Liver (tissue), 9 donors: ENCODE measurements around the gene CELF4. TPM values are rescaled to one million over a fixed set of nuclear protein-coding genes. Genes with fewer than 3 reads are reported as not detected.

Source experiments
- DNase-seq: peaks from one replicate; pipeline ENCODE4 v3.0.0-alpha.2; 2017; ENCODE audit warnings: low spot score
- H3K27ac ChIP-seq, 2 donors: one replicate each; pipeline ENCODE4 v1.7.0; 2013; ENCODE audit warnings: inconsistent platforms in 2 of 2, low read length in 2 of 2, control low read depth in 1 of 2, low read depth in 1 of 2, mild to moderate bottlenecking in 1 of 2
- H3K27me3 ChIP-seq, 4 donors: one replicate each; pipeline versions ENCODE4 v1.6.1 to v1.7.0; 2013; ENCODE audit warnings: low read length in 3 of 4, inconsistent platforms in 1 of 4, mild to moderate bottlenecking in 1 of 4, moderate library complexity in 1 of 4; ENCODE audit not compliant: control insufficient read depth in 4 of 4, insufficient read depth in 4 of 4
- H3K36me3 ChIP-seq, 4 donors: one replicate each; pipeline versions ENCODE4 v1.6.1 to v1.7.0; 2013; ENCODE audit warnings: low read length in 3 of 4, mild to moderate bottlenecking in 3 of 4, low read depth in 1 of 4, moderate library complexity in 1 of 4; ENCODE audit not compliant: control insufficient read depth in 4 of 4, insufficient read depth in 3 of 4
- H3K4me1 ChIP-seq, 4 donors: one replicate each; pipeline versions ENCODE4 v1.6.1 to v1.7.0; 2013; ENCODE audit warnings: low read length in 3 of 4, mild to moderate bottlenecking in 3 of 4, moderate library complexity in 1 of 4; ENCODE audit not compliant: control insufficient read depth in 4 of 4, insufficient read depth in 4 of 4
- H3K4me3 ChIP-seq, 3 donors: one replicate each; pipeline versions ENCODE4 v1.6.1 to v1.7.0; 2013; ENCODE audit warnings: low read length in 3 of 3, control low read depth in 1 of 3, low read depth in 1 of 3, mild to moderate bottlenecking in 1 of 3
- H3K9ac ChIP-seq, 2 donors: one replicate each; pipeline ENCODE4 v1.7.0; 2013; ENCODE audit warnings: low read length in 2 of 2, mild to moderate bottlenecking in 2 of 2, moderate library complexity in 2 of 2, control low read depth in 1 of 2, low read depth in 1 of 2
- H3K9me3 ChIP-seq, 4 donors: one replicate each; pipeline versions ENCODE4 v1.6.1 to v1.7.0; 2013; ENCODE audit warnings: low read length in 3 of 4; ENCODE audit not compliant: control insufficient read depth in 4 of 4
- EGR1 ChIP-seq, 2 donors: IDR thresholded peaks; 2 replicates each; pipeline ENCODE4 v1.6.1; 2016 to 2018; ENCODE audit warnings: antibody characterized with exemption in 2 of 2, low read depth in 2 of 2
- FOXA1 ChIP-seq: IDR thresholded peaks from 2 replicates; pipeline ENCODE4 v1.6.1; 2016; ENCODE audit warnings: antibody characterized with exemption
- HNF4A ChIP-seq, 2 donors: conservative IDR thresholded peaks; 2 replicates each; pipeline ENCODE4 v1.6.1; 2016; ENCODE audit warnings: antibody characterized with exemption in 2 of 2, mild to moderate bottlenecking in 2 of 2
- HNF4G ChIP-seq: IDR thresholded peaks from 2 replicates; pipeline ENCODE4 v1.6.1; 2016; ENCODE audit warnings: antibody characterized with exemption
- JUND ChIP-seq, 2 donors: IDR thresholded peaks; 2 replicates each; pipeline ENCODE4 v1.6.1; 2016; ENCODE audit warnings: antibody characterized with exemption in 2 of 2
- MAX ChIP-seq: IDR thresholded peaks from 2 replicates; pipeline ENCODE4 v1.6.1; 2016; ENCODE audit warnings: antibody characterized with exemption
- NR2F2 ChIP-seq: IDR thresholded peaks from 2 replicates; pipeline ENCODE4 v1.6.1; 2016; ENCODE audit warnings: antibody characterized with exemption
- RAD21 ChIP-seq, 2 donors: IDR thresholded peaks; 2 replicates each; pipeline ENCODE4 v1.6.1; 2016; ENCODE audit warnings: antibody characterized with exemption in 2 of 2, mild to moderate bottlenecking in 2 of 2
- RXRA ChIP-seq, 2 donors: IDR thresholded peaks; 2 replicates each; pipeline ENCODE4 v1.6.1; 2017 to 2018; ENCODE audit warnings: antibody characterized with exemption in 2 of 2, mild to moderate bottlenecking in 1 of 2
- SP1 ChIP-seq: IDR thresholded peaks from 2 replicates; pipeline ENCODE4 v1.6.1; 2018; ENCODE audit warnings: antibody characterized with exemption, mild to moderate bottlenecking
- TAF1 ChIP-seq: conservative IDR thresholded peaks from 2 replicates; pipeline ENCODE4 v1.6.1; 2016; ENCODE audit warnings: antibody characterized with exemption, mild to moderate bottlenecking
- YY1 ChIP-seq: IDR thresholded peaks from 2 replicates; pipeline ENCODE4 v1.6.1; 2016; ENCODE audit warnings: antibody characterized with exemption, mild to moderate bottlenecking
- ZBTB33 ChIP-seq: IDR thresholded peaks from 2 replicates; pipeline ENCODE4 v1.6.1; 2016; ENCODE audit warnings: antibody characterized with exemption
- WGBS: extraction: QIAGEN DNeasy Blood & Tissue Kit; methylation state at CpG from one replicate; pipeline ENCODE4 v1.1.7; 2013; 5-methylcytosine and 5-hydroxymethylcytosine counted together
- polyA plus RNA-seq, 2 donors: library from polyadenylated mRNA; stranded (reverse) in 1 of 2; unstranded in 1 of 2; fragments of 200-250 nt in 1 of 2; fragments of >200 nt in 1 of 2; fragmentation: Nextera tagmentation in 1 of 2; extraction: Ambion mirVana in 1 of 2; gene quantifications; one replicate each; pipeline versions ENCODE4 v1.2.1 to v1.2.3, GENCODE V29; 2013 to 2015
- total RNA-seq, 2 donors: library from RNA; depleted of rRNA; stranded (reverse); fragments of >200 nt; gene quantifications; one replicate each; pipeline ENCODE4 v1.2.3, GENCODE V29; 2014
- TF ChIP-seq, protein P1 (sequence below): IDR thresholded peaks from 2 replicates; pipeline ENCODE4 v1.6.1; 2016; ENCODE audit warnings: antibody characterized with exemption, mild to moderate bottlenecking
- TF ChIP-seq, protein P2 (sequence below): fragments of 150-350 bp; IDR thresholded peaks from 2 replicates; pipeline ENCODE4 v1.5.1; 2017; ENCODE audit warnings: improper control_type of control experiment, low read depth, low read length; ENCODE audit not compliant: missing input control
- donor health status: healthy.
- donor health status: healthy.
- donor health status: healthy.
- donor health status: healthy.
- donor health status: healthy.

Gene CELF4
- total and polyA plus RNA-seq, 4 donors: 0.08 to 0.28 (median 0.21) TPM; not detected in 1

- Histone ChIP-seq H3K27me3 (peaks cover 0 to 9% (median 0%) of the 10 kb centered on the region in 4 donors), H3K4me1 (peaks cover 0 to 3% (median 0%) of the 10 kb centered on the region in 4 donors), H3K36me3 (no peaks in the 10 kb centered on the region), H3K9me3 (no peaks in the 10 kb centered on the region), H3K9ac (no peak overlapping the region), H3K4me3 (no peak overlapping the region), H3K27ac (no peak overlapping the region)
- TF ChIP-seq YY1 (no peak), EGR1 (IDR thresholded peaks at IDR 0.05; ENCODE audit: low read depth in 2 of 2) (no peak), TAF1 (no peak), HNF4A (conservative IDR thresholded peaks at IDR 0.05) (no peak), JUND (IDR thresholded peaks at IDR 0.05) (no peak), ZBTB33 (no peak), SP1 (no peak), RXRA (IDR thresholded peaks at IDR 0.05) (no peak), FOXA1 (no peak), NR2F2 (no peak)
- TF ChIP-seq, protein P1, sequence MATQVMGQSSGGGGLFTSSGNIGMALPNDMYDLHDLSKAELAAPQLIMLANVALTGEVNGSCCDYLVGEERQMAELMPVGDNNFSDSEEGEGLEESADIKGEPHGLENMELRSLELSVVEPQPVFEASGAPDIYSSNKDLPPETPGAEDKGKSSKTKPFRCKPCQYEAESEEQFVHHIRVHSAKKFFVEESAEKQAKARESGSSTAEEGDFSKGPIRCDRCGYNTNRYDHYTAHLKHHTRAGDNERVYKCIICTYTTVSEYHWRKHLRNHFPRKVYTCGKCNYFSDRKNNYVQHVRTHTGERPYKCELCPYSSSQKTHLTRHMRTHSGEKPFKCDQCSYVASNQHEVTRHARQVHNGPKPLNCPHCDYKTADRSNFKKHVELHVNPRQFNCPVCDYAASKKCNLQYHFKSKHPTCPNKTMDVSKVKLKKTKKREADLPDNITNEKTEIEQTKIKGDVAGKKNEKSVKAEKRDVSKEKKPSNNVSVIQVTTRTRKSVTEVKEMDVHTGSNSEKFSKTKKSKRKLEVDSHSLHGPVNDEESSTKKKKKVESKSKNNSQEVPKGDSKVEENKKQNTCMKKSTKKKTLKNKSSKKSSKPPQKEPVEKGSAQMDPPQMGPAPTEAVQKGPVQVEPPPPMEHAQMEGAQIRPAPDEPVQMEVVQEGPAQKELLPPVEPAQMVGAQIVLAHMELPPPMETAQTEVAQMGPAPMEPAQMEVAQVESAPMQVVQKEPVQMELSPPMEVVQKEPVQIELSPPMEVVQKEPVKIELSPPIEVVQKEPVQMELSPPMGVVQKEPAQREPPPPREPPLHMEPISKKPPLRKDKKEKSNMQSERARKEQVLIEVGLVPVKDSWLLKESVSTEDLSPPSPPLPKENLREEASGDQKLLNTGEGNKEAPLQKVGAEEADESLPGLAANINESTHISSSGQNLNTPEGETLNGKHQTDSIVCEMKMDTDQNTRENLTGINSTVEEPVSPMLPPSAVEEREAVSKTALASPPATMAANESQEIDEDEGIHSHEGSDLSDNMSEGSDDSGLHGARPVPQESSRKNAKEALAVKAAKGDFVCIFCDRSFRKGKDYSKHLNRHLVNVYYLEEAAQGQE: no peak
- 19% methylated on average over 32 of the region's 32 CpGs for WGBS
- DNase-seq: no peak
Measured at GRCh38 chr18:37275237-37275741, 290.3 kb downstream of the CELF4 start.

GRCh38 chr18:37274309-37275236 is 291.0 kb downstream of the CELF4 start:
- no peak for DNase-seq
- H3K36me3 ChIP-seq: no peaks in the 10 kb centered on the region
- peaks cover 0 to 3% (median 0%) of the 10 kb centered on the region in 4 donors for H3K4me1 ChIP-seq
- no peaks in the 10 kb centered on the region for H3K9me3 ChIP-seq
- TF ChIP-seq SP1 (no peak), JUND (IDR thresholded peaks at IDR 0.05) (no peak), RAD21 (IDR thresholded peaks at IDR 0.05) (no peak), TAF1 (no peak), ZBTB33 (no peak), EGR1 (IDR thresholded peaks at IDR 0.05; ENCODE audit: low read depth in 2 of 2) (no peak), HNF4A (conservative IDR thresholded peaks at IDR 0.05) (no peak), RXRA (IDR thresholded peaks at IDR 0.05) (no peak), HNF4G (no peak), MAX (no peak), FOXA1 (no peak)
- TF ChIP-seq, protein P2, sequence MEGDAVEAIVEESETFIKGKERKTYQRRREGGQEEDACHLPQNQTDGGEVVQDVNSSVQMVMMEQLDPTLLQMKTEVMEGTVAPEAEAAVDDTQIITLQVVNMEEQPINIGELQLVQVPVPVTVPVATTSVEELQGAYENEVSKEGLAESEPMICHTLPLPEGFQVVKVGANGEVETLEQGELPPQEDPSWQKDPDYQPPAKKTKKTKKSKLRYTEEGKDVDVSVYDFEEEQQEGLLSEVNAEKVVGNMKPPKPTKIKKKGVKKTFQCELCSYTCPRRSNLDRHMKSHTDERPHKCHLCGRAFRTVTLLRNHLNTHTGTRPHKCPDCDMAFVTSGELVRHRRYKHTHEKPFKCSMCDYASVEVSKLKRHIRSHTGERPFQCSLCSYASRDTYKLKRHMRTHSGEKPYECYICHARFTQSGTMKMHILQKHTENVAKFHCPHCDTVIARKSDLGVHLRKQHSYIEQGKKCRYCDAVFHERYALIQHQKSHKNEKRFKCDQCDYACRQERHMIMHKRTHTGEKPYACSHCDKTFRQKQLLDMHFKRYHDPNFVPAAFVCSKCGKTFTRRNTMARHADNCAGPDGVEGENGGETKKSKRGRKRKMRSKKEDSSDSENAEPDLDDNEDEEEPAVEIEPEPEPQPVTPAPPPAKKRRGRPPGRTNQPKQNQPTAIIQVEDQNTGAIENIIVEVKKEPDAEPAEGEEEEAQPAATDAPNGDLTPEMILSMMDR: no peak
- H3K4me3 ChIP-seq: no peak overlapping the region
- no peak overlapping the region for H3K27ac ChIP-seq
- H3K27me3 ChIP-seq: peaks cover 0 to 9% (median 0%) of the 10 kb centered on the region in 4 donors
- WGBS: 13% methylated on average over 82 of the region's 82 CpGs
- no peak overlapping the region for H3K9ac ChIP-seq
